CD4-positive, alpha-beta T cell treated with Interleukin-4 for 1 hour (primary cell): ENCODE data around the gene PTCHD4.
"Not testable (repeated sequence)": the region's sequence is repeated elsewhere in the genome, so short reads cannot be mapped to it uniquely, and the experiment has no call there.

Experiments
- DNase-seq, 2 donors: peaks; one replicate each; pipeline ENCODE4 v3.0.0-alpha.2; 2020 to 2022

Gene PTCHD4

GRCh38 chr6:48111143-48111506, at the start of gene PTCHD4:
Gene PTCHD4, minus strand, starts transcription at chr6:48111197. Its CDS starts 42,240 bp downstream, at chr6:48068957.
- no peak for DNase-seq

DNA sequence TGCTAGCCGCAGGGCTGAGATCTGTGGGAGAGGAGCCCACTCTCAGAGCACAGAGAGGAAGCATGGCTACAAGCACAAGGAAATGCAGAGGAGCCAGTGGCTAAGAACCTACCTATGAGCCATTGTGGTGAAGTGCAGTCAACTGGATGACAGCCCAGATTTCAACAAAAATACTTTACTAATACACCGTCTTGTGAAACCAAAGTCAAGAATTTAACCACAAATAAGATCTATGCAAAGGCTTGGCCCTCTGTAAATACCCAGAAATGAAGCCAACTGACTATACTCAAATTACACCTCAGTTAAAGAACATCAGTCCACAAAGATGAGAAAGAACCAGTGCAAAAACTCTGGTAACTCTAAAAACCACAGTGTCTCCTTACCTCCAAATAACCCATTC, 40.1 kb upstream of the PTCHD4 start:
- DNase-seq = no peak

DNA sequence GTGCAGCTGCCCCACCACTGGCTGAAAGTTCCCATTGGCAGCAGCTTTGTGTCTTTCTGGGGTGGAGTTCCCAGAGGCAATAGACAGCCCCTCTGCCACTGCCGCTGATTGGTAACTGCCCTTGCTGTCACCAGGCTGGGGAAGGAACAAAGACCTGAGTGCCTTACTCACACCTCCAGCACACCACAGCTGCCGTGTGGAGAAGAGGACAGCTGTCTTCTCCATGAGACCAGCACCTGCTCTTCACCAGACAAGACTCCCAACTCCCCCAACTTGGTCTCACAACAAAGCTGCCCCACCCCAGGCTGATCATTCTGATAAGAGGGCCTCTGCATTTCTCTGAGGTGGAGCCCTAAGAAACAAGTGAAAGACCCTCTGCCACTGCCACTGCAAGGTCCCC, 39.7 kb upstream of the PTCHD4 start:
- DNase-seq = no peak

GRCh38 chr6:48147051-48147450, 36.1 kb upstream of the PTCHD4 start:
- no peak for DNase-seq

- no peak for DNase-seq
Observed at GRCh38 chr6:48144021-48144420, 33.0 kb upstream of the PTCHD4 start.

DNA sequence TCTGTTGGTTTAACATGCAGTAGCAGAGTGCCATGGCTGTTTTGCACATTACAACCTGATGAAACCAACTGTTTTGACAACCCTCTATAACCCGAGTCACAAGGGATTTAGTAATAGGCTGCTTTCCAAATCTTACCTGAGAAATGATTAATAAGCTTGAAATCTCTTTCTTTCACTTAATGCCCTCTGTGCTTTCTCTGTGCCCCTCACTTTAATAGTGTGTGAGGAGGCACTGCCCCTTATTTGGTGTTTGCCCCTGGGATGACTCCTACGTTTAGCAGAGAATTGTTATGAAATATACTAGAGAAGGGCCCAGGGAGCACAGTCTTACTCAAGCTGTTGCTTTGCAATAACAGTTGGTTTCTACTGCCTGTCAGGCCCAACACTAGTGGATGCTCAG, 31.0 kb upstream of the PTCHD4 start:
- no peak for DNase-seq

DNA sequence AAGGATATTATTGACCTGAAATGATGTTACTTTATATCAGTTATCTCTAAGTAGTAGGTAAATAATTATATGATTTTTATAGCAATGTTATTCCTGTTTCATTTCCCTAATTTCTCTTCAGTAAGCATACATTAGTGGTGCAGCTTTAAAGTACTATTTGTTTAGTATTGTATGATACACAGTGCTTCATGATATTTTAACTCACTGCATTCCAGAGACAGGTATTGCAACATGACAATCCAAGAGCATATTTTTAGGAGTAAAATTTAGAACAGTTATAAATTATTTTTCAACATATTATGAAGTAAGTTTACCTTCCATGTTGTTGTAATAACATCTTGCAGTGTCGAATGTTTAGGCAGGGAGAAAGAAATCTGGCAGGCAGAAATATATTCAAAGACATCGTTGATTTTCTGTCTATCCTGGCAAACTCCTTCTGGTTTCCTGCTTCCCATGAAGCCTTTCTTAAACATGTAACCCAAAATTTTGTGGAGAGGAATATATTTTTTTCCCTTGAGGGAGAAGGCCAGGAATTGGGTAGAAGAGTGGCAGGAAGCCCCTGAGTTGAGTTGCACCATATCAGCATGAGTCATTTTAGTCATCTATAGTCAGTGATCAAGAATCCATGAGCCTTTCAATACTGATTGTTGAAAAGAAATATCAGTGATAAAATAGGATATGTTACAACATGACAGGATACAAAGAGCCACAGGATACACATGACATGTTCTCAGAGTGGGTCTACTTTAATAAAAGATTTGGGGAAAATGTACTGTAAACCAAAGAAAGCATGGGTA, 29.0 kb upstream of the PTCHD4 start:
- DNase-seq = no peak

GRCh38 chr6:48136856-48137255, 25.9 kb upstream of the PTCHD4 start:
- DNase-seq = no peak

GRCh38 chr6:48135323-48136084, 24.5 kb upstream of the PTCHD4 start:
- DNase-seq = no peak

GRCh38 chr6:48134246-48134645, 23.2 kb upstream of the PTCHD4 start:
- DNase-seq = no peak

- DNase-seq = no peak
Observed at GRCh38 chr6:48123601-48124000, 12.6 kb upstream of the PTCHD4 start.

DNA sequence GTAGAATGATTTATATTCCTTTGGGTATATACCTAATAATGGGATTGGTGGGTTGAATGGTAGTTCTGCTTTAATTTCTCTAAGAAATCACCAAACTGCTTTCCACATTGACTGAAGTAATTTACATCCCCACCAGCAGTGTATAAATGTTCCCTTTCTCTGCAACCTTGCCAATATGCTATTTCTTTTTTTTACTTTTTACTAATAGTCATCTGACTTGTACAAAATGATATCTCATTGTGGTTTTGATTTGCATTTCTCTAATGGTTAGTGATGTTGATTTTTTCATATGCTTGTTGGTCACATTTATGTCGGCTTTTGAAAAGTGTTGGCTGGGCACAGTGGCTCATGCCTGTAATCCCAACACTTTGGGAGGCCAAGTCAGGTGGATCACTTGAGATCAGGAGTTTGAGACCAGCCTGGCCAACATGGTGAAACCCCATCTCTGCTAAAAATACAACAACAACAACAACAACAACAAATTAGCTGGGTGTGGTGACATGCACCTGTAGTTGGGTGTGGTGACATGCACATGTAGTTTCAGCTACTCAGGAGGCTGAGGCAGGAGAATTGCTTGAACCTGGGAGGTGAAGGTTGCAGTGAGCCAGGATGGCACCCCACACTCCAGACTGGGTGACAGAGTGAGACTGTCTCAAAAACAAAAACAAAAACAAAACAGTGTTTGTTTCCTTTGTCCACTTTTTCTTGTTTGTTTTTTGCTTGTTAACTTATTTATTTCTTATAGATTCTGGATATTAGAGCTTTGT, 11.2 kb upstream of the PTCHD4 start:
- not testable (repeated sequence) for DNase-seq

GRCh38 chr6:48116699-48117645, 6.0 kb upstream of the PTCHD4 start:
- no peak for DNase-seq

GRCh38 chr6:48113130-48113529, 2.1 kb upstream of the PTCHD4 start:
- DNase-seq = no peak

DNA sequence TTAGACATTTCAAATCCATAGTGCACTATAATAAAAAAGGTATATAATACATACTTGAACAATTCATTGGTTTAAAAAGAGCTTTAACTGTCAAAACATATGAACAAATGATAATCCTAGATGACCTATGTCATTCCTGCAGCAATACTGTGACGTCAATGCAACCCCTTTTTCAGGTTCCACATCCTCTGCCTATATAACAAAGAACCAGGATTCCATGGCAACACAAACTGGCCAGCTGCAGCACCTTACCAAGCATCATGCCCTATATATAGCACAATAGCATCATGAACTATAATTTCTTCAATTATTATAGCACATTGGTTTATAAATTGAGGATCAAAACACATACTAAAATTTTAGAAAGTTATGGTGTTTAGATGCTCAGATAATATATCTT, 578 bp upstream of the PTCHD4 start:
- no peak for DNase-seq

DNA sequence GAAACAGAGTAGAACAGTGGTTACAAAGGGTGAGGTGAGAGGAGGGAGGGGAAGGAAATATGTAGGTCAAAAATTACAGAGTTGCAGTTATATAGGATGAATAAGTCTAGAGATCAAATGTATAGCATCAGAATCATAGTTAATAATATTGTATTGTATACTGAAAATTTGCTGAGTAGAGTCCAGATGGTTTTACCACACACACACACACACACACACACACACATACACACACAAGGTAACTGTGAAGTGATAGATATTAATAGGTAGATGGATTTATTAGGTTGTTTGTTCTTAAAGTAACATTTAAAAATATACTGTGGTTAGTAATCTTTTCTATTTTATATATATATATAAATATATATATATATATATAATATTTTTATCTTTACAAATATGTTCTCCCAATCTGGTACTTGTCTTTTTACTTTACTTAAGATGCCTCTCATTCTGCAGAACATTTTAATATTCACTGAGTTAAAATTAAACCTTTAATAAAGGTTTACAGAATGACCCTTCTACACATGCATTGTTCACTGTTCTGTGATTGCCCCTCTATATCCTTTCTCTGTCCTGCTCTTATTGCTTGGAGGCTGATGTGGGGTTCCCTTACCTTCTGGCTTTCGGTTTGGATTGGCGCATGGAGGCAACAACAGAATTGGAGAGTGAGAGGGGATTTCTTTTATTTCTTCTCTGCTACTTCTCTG, 408 bp downstream of the PTCHD4 start:
- no peak for DNase-seq

DNA sequence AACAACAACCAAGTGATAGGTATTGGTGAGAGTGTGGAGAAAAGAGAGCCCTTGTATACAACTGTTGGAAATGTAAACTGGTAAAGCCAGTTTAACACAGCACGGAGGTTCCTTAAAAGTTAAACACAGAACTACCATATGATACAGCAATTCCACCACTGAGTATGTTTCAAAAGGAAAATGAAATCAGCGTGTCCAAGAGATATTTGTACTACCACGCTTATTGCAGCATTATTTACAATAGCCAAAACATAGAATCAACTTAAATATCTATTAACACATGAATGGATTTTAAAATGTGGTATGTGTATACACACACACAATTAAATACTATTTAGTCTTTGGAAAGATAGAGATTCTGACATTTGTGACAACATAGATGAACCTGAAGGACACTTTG, 1.1 kb downstream of the PTCHD4 start:
- no peak for DNase-seq

DNA sequence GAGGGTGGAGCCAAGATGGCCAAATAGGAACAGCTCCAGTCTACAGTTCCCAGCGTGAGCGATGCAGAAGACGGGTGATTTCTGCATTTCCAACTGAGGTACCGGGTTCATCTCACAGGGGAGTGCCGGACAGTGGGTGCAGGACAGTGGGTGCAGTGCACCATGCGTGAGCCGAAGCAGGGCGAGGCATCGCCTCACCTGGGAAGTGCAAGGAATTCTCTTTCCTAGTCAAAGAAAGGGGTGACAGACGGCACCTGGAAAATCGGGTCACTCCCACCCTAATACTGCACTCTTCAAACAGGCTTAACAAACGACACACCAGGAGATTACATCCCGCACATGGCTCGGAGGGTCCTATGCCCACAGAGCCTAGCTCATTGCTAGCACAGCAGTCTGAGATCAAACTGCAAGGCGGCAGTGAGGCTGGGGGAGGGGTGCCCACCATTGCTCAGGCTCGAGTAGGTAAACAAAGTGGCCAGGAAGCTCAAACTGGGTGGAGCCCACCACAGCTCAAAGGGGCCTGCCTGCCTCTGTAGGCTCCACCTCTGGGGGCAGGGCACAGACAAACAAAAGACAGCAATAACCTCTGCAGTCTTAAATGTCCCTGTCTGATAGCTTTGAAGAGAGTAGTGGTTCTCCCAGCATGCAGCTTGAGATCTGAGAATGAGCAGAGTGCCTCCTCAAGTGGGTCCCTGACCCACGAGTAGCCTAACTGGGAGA, 8.4 kb downstream of the PTCHD4 start:
- not testable (repeated sequence) for DNase-seq

DNA sequence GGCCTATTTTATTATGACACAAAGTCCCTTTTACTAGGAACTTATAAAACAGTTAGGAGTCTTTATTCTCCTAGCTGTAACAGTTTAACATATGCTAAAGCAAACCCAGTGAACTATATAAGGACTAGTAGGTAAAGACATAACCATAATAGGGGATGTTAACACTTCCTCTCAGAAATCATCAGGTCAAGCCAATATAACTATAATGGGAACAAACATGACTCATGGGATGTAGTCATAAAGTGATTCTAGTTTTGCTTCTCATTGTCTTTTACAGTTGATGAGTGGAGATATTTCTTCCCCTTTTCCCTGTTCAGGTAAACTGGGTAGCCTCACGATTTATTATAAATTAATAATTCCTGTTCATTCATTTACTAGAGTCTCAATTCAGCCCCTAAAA, 9.7 kb downstream of the PTCHD4 start:
- DNase-seq = no peak

DNA sequence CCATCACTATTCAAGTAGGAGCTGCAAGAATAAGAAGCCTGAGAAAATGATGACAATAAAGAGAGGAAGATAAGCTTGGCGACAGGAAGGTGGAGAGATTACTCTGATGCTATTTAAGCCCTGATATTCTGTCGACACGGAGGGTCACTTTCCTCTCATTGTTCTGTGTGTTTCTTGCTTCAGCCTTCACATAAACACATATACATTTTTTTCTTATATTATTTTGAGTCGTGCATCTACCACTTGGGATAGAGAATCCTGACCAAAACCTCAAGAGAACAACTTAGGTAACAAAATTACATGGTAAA, 10.5 kb downstream of the PTCHD4 start:
- DNase-seq = no peak
